Measurements from ENCODE around the gene BTRC.
A peak's percentile ranks its signal among the peaks of the same experiment; 100 is the strongest.
"Not testable (repeated sequence)": the region's sequence is repeated elsewhere in the genome, so short reads cannot be mapped to it uniquely, and the experiment has no call there.

Gene BTRC

GRCh38 chr10:101375076-101375475 is 21.1 kb downstream of the BTRC start:
- no peak for TF ChIP-seq CTCF (IDR thresholded peaks at IDR 0.05; ENCODE audit: low read length, missing control alignments)
- no peak for DNase-seq (ENCODE audit: low read depth)

GRCh38 chr10:101379663-101380352 is 25.8 kb downstream of the BTRC start:
- H3K4me3 ChIP-seq (replicated peaks; ENCODE audit: low read depth, low read length) = no peak overlapping the region
- DNase-seq (ENCODE audit: low read depth) = no peak
- TF ChIP-seq CTCF (IDR thresholded peaks at IDR 0.05; ENCODE audit: low read length, missing control alignments) = no peak

More at GRCh38 chr10:101375076-101375475, 21.1 kb downstream of the BTRC start:
- H3K4me3 ChIP-seq (replicated peaks; ENCODE audit: low read depth, low read length) = no peak overlapping the region

- no peak for TF ChIP-seq CTCF (IDR thresholded peaks at IDR 0.05; ENCODE audit: low read length, missing control alignments)
- DNase-seq (ENCODE audit: low read depth) = peak; percentile 13
- H3K4me3 ChIP-seq (replicated peaks; ENCODE audit: low read depth, low read length) = no peak overlapping the region
Observed at GRCh38 chr10:101380353-101381017, 26.5 kb downstream of the BTRC start.

- DNase-seq (ENCODE audit: low read depth) = peak; percentile 57
- no peak overlapping the region for H3K4me3 ChIP-seq (replicated peaks; ENCODE audit: low read depth, low read length)
- TF ChIP-seq CTCF (IDR thresholded peaks at IDR 0.05; ENCODE audit: low read length, missing control alignments) = no peak
Observed at GRCh38 chr10:101385866-101386658, 32.1 kb downstream of the BTRC start.

- no peak overlapping the region for H3K4me3 ChIP-seq (replicated peaks; ENCODE audit: low read depth, low read length)
- DNase-seq (ENCODE audit: low read depth) = no peak
- no peak for TF ChIP-seq CTCF (IDR thresholded peaks at IDR 0.05; ENCODE audit: low read length, missing control alignments)
Observed at GRCh38 chr10:101386659-101387259, 32.8 kb downstream of the BTRC start.

- no peak overlapping the region for H3K4me3 ChIP-seq (replicated peaks; ENCODE audit: low read depth, low read length)
- no peak for TF ChIP-seq CTCF (IDR thresholded peaks at IDR 0.05; ENCODE audit: low read length, missing control alignments)
- DNase-seq (ENCODE audit: low read depth) = no peak
Observed at GRCh38 chr10:101388676-101389276, 34.8 kb downstream of the BTRC start.

GRCh38 chr10:101389532-101389931 is 35.6 kb downstream of the BTRC start:
- not testable (repeated sequence) for DNase-seq (ENCODE audit: low read depth)

More at GRCh38 chr10:101389532-101389931, 35.6 kb downstream of the BTRC start:
- not testable (repeated sequence) for H3K4me3 ChIP-seq (replicated peaks; ENCODE audit: low read depth, low read length)
